Measurements from ENCODE around the gene HOXA3.

Gene HOXA3

GRCh38 chr7:27094304-27095049 is 57.9 kb downstream of the HOXA3 start:
- H3K4me1 ChIP-seq (ENCODE audit: control insufficient read depth, low read length), result peaks cover 36% of the 10 kb centered on the region
- H3K4me3 ChIP-seq (ENCODE audit: low read length), result peak overlapping the region; percentile 90
- no peaks in the 10 kb centered on the region for H3K36me3 ChIP-seq (ENCODE audit: control insufficient read depth, low read length)
- H3K27me3 ChIP-seq (ENCODE audit: control insufficient read depth, low read length), result peaks cover 27% of the 10 kb centered on the region
- H3F3A ChIP-seq (ENCODE audit: control insufficient read depth, insufficient read depth), result peaks cover 1% of the 10 kb centered on the region; the same call in 1 of the 2 replicates
- H4K20me1 ChIP-seq (ENCODE audit: control insufficient read depth, insufficient read depth, low read depth, low read length), result no peaks in the 10 kb centered on the region
- no peaks in the 10 kb centered on the region for H3K9me3 ChIP-seq (ENCODE audit: control insufficient read depth, insufficient read depth, low read length)
- H3K4me2 ChIP-seq (ENCODE audit: low read length), result peak overlapping the region; percentile 89
- no peaks in the 10 kb centered on the region for H3K9me2 ChIP-seq (replicated peaks; ENCODE audit: control insufficient read depth, low read length)
- peaks cover 15% of the 10 kb centered on the region for H3K79me2 ChIP-seq (ENCODE audit: control insufficient read depth, low read length)
- H3K27ac ChIP-seq (ENCODE audit: low read depth, low read length), result no peak overlapping the region
- no peak for TF ChIP-seq EZH2phosphoT487 (IDR thresholded peaks at IDR 0.05; ENCODE audit: borderline replicate concordance, low read length)

GRCh38 chr7:27093184-27093895 is 59.0 kb downstream of the HOXA3 start:
- H3K79me2 ChIP-seq (ENCODE audit: control insufficient read depth, low read length), result peaks cover 15% of the 10 kb centered on the region
- H4K20me1 ChIP-seq (ENCODE audit: control insufficient read depth, insufficient read depth, low read depth, low read length), result no peaks in the 10 kb centered on the region
- H3K4me2 ChIP-seq (ENCODE audit: low read length), result no peak overlapping the region
- no peak overlapping the region for H3K4me3 ChIP-seq (ENCODE audit: low read length)
- H3F3A ChIP-seq (ENCODE audit: control insufficient read depth, insufficient read depth), result no peaks in the 10 kb centered on the region
- no peak for TF ChIP-seq CTCF (IDR thresholded peaks at IDR 0.05; ENCODE audit: low read depth, low read length, poor library complexity, severe bottlenecking)
- TF ChIP-seq EZH2phosphoT487 (IDR thresholded peaks at IDR 0.05; ENCODE audit: borderline replicate concordance, low read length), result no peak
- H3K4me1 ChIP-seq (ENCODE audit: control insufficient read depth, low read length), result peaks cover 36% of the 10 kb centered on the region
- no peaks in the 10 kb centered on the region for H3K9me2 ChIP-seq (replicated peaks; ENCODE audit: control insufficient read depth, low read length)
- peaks cover 31% of the 10 kb centered on the region for H3K27me3 ChIP-seq (ENCODE audit: control insufficient read depth, low read length)
- H3K9me3 ChIP-seq (ENCODE audit: control insufficient read depth, insufficient read depth, low read length), result no peaks in the 10 kb centered on the region
- H3K27ac ChIP-seq (ENCODE audit: low read depth, low read length), result no peak overlapping the region
- no peaks in the 10 kb centered on the region for H3K36me3 ChIP-seq (ENCODE audit: control insufficient read depth, low read length)

GRCh38 chr7:27092819-27093110 is 59.6 kb downstream of the HOXA3 start:
- Histone ChIP-seq H3K9me3 (ENCODE audit: control insufficient read depth, insufficient read depth, low read length) (no peaks in the 10 kb centered on the region), H3K27ac (ENCODE audit: low read depth, low read length) (no peak overlapping the region), H3K79me2 (ENCODE audit: control insufficient read depth, low read length) (peaks cover 12% of the 10 kb centered on the region), H3K4me3 (ENCODE audit: low read length) (no peak overlapping the region), H3K36me3 (ENCODE audit: control insufficient read depth, low read length) (no peaks in the 10 kb centered on the region), H3F3A (ENCODE audit: control insufficient read depth, insufficient read depth) (no peaks in the 10 kb centered on the region), H3K27me3 (ENCODE audit: control insufficient read depth, low read length) (peaks cover 31% of the 10 kb centered on the region), H3K4me2 (ENCODE audit: low read length) (0 out of 2 replicates have a peak overlapping the region, but pooled peaks have one; percentile 10), H3K4me1 (ENCODE audit: control insufficient read depth, low read length) (peaks cover 36% of the 10 kb centered on the region), H4K20me1 (ENCODE audit: control insufficient read depth, insufficient read depth, low read depth, low read length) (no peaks in the 10 kb centered on the region), H3K9me2 (replicated peaks; ENCODE audit: control insufficient read depth, low read length) (no peaks in the 10 kb centered on the region)
- TF ChIP-seq EZH2phosphoT487 (IDR thresholded peaks at IDR 0.05; ENCODE audit: borderline replicate concordance, low read length) (no peak), CTCF (IDR thresholded peaks at IDR 0.05; ENCODE audit: low read depth, low read length, poor library complexity, severe bottlenecking) (no peak)

All from DOHH2 (cell line).